OCI-LY3 (cell line): ENCODE data around the gene NAB2.

ENCODE experiments used
- CTCF ChIP-seq: fragments of 200-600, 300-600 bp; sonication (generic); IDR thresholded peaks from 2 replicates; pipeline ENCODE4 v1.5.1; 2014; ENCODE audit warnings: antibody characterized with exemption, low read length, low read depth
- EZH2phosphoT487 ChIP-seq: fragments of 200-600 bp; shearing (Covaris generic); IDR thresholded peaks from 2 replicates; pipeline ENCODE4 v1.6.1; 2018; ENCODE audit warnings: antibody characterized with exemption, mixed run types, low read depth

- TF ChIP-seq CTCF = no peak
- no peak for TF ChIP-seq EZH2phosphoT487
Measured at GRCh38 chr12:57134949-57135348, 46.0 kb downstream of the NAB2 start.
